NOMO-1 treated with DMSO at 0.1 percent for 48 hours (cell line): ENCODE measurements around the gene PABPN1L.

Source experiments
- DNase-seq: peaks from one replicate; lab custom pipeline; 2025; ENCODE audit not compliant: unreplicated experiment; lab: John Stamatoyannopoulos, UW

The PABPN1L gene

GRCh38 chr16:88853325-88853941 is 13.0 kb downstream of the PABPN1L start:
- no peak for DNase-seq

GRCh38 chr16:88851616-88852015 is 14.8 kb downstream of the PABPN1L start:
- no peak for DNase-seq

DNA sequence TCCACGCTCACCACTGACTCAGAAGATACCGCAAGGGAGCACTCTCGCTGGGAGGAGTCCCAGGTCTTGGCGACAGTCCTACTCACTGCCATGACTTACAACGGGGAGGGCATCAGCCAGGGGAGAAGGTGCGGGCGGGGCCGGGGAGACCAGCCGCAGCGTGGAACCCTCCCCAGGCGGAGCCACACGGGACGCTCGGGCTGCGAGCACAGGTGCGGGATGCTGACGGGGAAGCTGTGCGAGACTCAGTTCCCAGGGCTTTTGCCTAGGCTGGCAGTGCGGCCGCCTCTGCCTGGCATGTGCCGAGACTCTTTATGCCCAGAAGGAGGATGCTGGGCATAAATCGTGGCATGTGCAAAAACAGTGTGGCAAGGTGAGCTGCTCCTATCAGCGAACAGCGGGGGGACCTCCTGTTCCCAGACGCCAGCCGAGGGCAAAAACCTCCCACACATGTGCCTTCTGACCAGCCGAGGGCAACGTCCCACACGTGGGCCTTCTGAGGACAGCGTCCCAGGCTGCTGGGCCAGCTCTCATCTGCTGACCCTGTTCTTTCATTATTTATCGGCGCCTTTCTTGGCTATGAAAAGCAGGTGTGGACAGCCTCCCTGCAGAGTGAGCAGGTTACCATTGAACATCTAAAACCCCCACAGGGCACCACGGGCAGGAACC is 15.8 kb downstream of the PABPN1L start:
- no peak for DNase-seq

GRCh38 chr16:88848557-88848956 is 17.9 kb downstream of the PABPN1L start:
- DNase-seq, result no peak

DNA sequence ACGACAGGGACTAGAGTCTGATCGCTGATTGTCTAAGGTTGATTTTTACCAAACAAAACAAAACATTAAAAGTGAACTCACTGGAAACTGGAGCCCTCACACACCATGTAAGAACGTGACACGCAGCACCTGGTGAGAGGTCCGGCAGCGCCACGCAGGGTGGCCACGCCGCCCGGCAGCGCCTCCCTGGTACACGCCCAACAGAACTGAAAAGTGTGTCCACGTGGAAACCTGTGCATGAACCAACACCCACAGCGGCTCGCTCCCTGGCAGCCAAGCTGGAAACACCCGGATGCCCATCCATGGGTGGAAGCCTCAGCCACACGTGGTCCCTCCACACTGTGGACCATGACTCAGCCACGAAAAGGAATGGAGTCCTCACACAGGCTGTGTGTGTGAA is 18.8 kb downstream of the PABPN1L start:
- DNase-seq, result no peak

DNA sequence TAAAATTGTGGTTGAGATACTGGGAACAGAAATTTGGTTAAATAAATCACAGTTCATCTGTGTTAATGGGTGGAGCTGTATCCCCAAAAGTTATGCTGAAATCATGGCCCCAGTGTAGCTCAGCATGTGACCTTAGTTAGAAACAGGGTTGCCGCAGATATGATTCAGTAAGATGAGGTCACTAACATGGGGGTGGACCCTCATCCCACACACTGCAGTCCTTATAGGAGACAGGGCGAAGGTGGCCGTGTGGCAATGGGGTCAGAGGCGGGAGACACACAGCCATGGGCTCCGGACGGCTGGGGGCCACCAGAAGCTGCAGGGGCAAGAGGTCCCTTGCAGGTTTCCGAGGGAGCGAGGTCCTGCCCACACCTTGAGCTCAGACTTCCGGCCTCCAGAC is 20.4 kb downstream of the PABPN1L start:
- no peak for DNase-seq

GRCh38 chr16:88844419-88845036 is 21.9 kb downstream of the PABPN1L start:
- no peak for DNase-seq

- no peak for DNase-seq
These were observed 23.2 kb downstream of the PABPN1L start for GRCh38 chr16:88843256-88843655.

DNA sequence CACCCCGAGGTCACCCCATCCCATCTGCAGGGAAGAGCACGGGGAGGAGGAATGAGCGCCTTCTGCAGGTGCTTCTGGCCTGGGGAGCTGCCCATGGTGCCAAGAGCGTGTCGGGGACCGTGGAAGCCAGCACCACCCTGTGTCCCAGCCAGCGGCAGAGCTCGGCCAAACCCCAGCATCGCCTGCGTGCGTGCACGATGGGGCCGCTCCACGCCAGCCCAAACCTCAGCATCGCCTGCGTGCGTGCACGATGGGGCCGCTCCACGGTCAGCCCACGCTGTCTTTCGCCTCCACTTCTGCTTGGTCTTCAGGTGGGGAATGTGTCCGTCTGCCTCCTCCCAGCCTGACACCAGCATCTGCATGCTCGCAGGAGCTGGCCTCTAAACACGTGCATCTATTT is 23.7 kb downstream of the PABPN1L start:
- no peak for DNase-seq

DNA sequence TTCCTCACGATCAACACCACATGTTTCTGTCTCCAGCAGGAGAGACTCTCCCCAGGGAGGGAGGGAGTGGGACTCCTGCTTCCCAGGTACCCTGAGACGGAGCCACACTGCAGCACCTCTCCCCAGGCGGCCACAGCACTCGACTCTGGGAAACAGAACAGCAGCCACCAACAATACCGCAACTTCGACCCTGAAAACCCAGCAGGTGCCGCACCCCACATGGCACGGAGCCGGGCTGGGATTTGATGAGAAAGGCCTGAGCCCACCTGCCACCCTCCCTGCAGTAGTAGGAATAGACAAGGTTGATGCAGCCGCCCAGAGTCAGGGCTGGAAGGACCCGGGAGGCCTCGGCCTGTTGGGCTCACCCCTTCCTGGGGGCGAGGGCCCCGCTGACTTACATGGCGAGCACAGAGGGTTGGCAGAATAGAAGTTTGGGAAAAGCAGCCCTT is 24.1 kb downstream of the PABPN1L start:
- DNase-seq, result no peak

DNA sequence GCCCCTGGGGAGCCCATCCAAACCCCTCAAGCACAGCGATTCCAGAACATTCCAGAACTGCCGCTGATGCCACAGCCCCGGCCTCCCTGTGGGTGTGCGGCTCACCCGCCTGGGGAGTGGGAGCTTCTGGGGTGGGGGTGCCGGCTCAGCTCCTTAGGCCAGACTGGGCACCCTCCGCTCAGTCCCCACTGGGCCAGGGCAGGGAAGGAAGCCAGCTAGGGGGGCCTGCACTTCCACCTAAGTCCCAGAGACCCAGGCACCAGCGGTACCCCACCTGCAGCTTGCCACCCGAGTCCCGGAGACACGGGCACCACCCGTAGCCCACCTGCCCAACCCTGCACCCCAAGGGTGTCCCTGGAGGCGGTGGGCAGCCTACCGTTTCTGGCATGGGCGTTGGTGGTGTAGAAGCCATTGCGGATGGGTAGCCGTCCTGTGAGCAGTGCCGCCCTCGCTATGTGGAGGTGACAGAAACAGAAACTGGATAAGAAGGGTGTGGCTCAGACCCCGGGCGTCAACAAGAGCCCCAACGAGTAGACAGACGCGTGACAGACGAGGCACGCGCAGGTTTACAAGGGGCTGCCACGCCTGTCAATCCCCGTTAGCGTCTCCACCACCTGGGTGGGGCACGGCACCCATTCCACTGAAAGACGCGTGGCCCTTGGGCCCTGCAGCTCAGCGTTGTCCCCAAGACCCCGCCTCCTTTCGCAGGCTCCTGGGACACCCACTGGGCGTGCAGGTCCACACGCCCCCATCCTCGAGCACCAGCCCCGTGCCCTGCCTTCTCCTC is 24.7 kb downstream of the PABPN1L start:
- no peak for DNase-seq

- DNase-seq, result no peak
These were observed 25.8 kb downstream of the PABPN1L start for GRCh38 chr16:88840600-88841215.

DNA sequence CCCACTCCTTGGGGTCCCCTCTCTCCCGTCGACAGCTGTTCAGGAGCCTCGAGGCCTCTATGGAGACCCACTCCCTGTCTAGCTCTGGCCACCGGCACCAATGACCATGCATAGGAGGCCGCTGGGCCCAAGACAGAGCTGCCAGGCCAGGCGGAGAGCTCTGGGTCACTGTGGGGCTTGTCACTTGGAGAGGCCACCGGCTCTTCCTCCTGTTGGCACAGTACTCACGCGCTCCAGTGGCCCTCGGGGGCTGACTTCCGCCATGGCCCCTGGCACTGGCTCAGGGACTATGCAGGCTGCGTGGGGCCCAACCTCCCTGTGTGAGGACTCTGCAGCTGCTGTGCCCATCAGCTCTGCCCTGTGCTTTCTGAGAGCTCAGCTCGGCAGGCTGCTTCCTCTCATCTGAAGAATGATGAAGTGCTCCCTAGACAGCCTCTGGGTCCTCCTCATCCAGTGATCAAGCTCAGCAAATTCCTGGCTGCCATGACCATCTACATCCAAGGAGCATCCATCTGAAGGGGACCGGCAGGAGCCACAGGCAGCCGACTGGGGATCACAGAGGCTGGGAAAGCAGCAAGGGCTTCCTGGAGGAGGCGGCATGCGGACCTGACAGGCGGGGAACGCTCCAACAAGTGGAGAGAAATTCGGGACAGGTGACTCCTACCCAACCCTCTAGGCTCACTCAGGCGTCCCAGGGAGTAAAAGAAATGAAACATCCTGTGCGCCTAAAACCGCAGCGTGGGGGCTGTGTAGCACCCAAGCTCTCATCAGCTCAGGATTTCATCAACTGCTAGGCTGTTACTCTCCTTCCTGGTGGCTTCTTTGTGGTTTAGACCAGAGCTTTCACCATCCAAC is 26.5 kb downstream of the PABPN1L start:
- peak; percentile 52 for DNase-seq

GRCh38 chr16:88839026-88839529 is 27.4 kb downstream of the PABPN1L start:
- peak; percentile 21 for DNase-seq

- DNase-seq, result no peak
These were observed 27.9 kb downstream of the PABPN1L start for GRCh38 chr16:88838566-88838965.

GRCh38 chr16:88837806-88838205 is 28.7 kb downstream of the PABPN1L start:
- DNase-seq, result no peak

GRCh38 chr16:88836791-88837190 is 29.7 kb downstream of the PABPN1L start:
- no peak for DNase-seq

- DNase-seq, result no peak
These were observed 30.6 kb downstream of the PABPN1L start for GRCh38 chr16:88835818-88836217.

DNA sequence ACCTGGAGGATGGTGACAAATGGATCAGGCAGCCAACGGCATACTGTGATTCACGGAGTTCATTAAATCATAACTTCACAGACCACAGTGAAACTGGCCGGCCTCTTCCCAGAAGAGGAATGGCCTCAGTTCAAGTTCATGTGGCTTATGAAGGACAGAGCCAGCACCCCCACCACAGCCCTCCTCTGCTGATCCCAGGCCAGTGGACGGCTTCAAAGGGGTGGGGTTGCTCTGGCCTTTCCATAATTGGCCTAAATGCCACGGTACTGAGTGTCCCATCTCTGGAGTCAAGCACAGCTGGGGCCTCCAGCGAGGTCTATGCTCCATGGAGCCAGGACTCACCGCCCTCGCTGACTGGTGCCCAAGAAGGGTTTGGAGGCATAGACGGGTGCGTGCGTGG is 31.1 kb downstream of the PABPN1L start:
- no peak for DNase-seq

DNA sequence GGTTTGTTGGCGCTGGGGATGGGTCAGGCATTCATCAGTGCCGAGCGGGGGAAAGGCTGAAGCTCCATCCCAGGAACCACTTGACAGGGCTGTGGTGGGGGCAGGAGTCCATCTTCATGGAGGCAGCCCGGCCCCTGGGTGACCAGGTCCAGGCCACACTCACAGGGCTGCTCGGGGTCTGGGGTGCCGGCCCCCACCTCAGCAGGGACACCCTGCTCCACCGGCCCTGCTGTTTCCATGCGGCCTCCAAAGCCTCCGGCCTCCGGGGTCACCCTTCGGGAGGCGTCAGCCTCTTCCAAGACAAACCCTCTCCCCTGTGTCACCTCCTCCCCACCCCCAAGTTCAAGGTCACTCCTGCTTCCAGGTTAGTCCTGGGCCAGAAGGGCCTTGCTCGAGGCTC is 31.8 kb downstream of the PABPN1L start:
- no peak for DNase-seq
